A549 (cell line): ENCODE data around the gene GPC1.

Experiments
- BHLHE40 ChIP-seq: IDR thresholded peaks from 2 replicates; pipeline ENCODE4 v1.6.1; 2012; ENCODE audit warnings: low read depth, low read length, inconsistent platforms
- CHD2 ChIP-seq: fragments of 150-350 bp; IDR thresholded peaks from 2 replicates; pipeline ENCODE4 v1.6.1; 2014; ENCODE audit warnings: low read length; ENCODE audit not compliant: partially characterized antibody
- ELK1 ChIP-seq: fragments of 150-350 bp; IDR thresholded peaks from 2 replicates; pipeline ENCODE4 v1.6.1; 2014; ENCODE audit warnings: low read depth, mild to moderate bottlenecking, low read length
- FOSB ChIP-seq: fragments of 250-450 bp; sonication (Bioruptor Pico); IDR thresholded peaks from 2 replicates; pipeline ENCODE4 v1.5.0; 2020; ENCODE audit warnings: mild to moderate bottlenecking, moderate library complexity
- FOSL2 ChIP-seq, 2 experiments: fragments of 450-650 bp in 1 of 2; fragments of >200 bp in 1 of 2; sonication (Bioruptor Twin) in 1 of 2; formaldehyde crosslinking; IDR thresholded peaks; 2 replicates each; pipeline versions ENCODE4 v1.5.0 to v1.6.1; 2016 to 2020; ENCODE audit warnings: mild to moderate bottlenecking in 1 of 2, moderate library complexity in 1 of 2
- HDAC2 ChIP-seq: fragments of 200-600 bp; sonication (generic); IDR thresholded peaks from 2 replicates; pipeline ENCODE4 v1.6.1; 2016
- JUN ChIP-seq, 2 experiments: fragments of >200 bp; sonication (Bioruptor Twin); formaldehyde crosslinking; IDR thresholded peaks; 2 replicates in 1 of 2; 3 replicates in 1 of 2; pipeline ENCODE4 v1.6.1; 2016 to 2017
- MAX ChIP-seq: IDR thresholded peaks from 2 replicates; pipeline ENCODE4 v1.6.1; 2012
- POLR2A ChIP-seq: IDR thresholded peaks from 2 replicates; pipeline ENCODE4 v1.6.1; 2012; ENCODE audit warnings: mild to moderate bottlenecking, low read length
- POLR2AphosphoS2 ChIP-seq: conservative IDR thresholded peaks from 2 replicates; pipeline ENCODE4 v1.6.1; 2012; ENCODE audit warnings: low read length, improper control_type of control experiment, inconsistent platforms
- REST ChIP-seq: fragments of 200-600 bp; sonication (generic); IDR thresholded peaks from 2 replicates; pipeline ENCODE4 v1.6.1; 2016; ENCODE audit warnings: antibody characterized with exemption, mild to moderate bottlenecking, moderate library complexity
- SMC3 ChIP-seq: fragments of >200 bp; sonication (Bioruptor Twin); formaldehyde crosslinking; IDR thresholded peaks from 3 replicates; pipeline ENCODE4 v1.6.1; 2018; ENCODE audit warnings: inconsistent platforms
- TF ChIP-seq, protein P1 (sequence below): fragments of >200 bp; sonication (Bioruptor Twin); formaldehyde crosslinking; IDR thresholded peaks from 3 replicates; pipeline ENCODE4 v1.5.1; 2016
- TF ChIP-seq, protein P2 (sequence below): fragments of >200 bp; sonication (Bioruptor Twin); formaldehyde crosslinking; IDR thresholded peaks from 3 replicates; pipeline ENCODE4 v1.6.1; 2016

DNA sequence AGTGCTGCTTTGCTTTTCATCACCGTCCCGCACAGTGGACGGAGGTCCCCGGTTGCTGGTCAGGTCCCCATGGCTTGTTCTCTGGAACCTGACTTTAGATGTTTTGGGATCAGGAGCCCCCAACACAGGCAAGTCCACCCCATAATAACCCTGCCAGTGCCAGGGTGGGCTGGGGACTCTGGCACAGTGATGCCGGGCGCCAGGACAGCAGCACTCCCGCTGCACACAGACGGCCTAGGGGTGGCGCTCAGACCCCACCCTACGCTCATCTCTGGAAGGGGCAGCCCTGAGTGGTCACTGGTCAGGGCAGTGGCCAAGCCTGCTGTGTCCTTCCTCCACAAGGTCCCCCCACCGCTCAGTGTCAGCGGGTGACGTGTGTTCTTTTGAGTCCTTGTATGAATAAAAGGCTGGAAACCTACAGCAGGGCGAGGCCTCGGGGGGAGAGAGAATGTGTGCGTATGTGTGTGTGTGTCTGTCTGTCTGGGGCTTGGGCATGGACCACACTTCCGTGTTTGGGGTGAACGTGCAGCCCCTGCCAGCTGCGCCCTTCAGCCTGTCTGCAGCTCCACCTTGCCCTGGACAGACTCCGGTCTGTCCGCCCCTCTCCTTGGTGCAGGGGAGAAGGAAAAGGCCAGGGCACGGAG, 32.3 kb downstream of the GPC1 start:
- TF ChIP-seq, protein P1, sequence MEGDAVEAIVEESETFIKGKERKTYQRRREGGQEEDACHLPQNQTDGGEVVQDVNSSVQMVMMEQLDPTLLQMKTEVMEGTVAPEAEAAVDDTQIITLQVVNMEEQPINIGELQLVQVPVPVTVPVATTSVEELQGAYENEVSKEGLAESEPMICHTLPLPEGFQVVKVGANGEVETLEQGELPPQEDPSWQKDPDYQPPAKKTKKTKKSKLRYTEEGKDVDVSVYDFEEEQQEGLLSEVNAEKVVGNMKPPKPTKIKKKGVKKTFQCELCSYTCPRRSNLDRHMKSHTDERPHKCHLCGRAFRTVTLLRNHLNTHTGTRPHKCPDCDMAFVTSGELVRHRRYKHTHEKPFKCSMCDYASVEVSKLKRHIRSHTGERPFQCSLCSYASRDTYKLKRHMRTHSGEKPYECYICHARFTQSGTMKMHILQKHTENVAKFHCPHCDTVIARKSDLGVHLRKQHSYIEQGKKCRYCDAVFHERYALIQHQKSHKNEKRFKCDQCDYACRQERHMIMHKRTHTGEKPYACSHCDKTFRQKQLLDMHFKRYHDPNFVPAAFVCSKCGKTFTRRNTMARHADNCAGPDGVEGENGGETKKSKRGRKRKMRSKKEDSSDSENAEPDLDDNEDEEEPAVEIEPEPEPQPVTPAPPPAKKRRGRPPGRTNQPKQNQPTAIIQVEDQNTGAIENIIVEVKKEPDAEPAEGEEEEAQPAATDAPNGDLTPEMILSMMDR: no peak
- TF ChIP-seq REST (no peak), CHD2 (no peak), SMC3 (no peak), FOSB (no peak), MAX (no peak), POLR2A (no peak), ELK1 (no peak), BHLHE40 (no peak), POLR2AphosphoS2 (no peak; the same call in 1 of the 2 replicates), JUN (IDR thresholded peaks at IDR 0.05) (no peak), HDAC2 (no peak), FOSL2 (IDR thresholded peaks at IDR 0.05) (no peak), FOSL2 (CRISPR knock-in tag; IDR thresholded peaks at IDR 0.05) (no peak)
- TF ChIP-seq, protein P2, sequence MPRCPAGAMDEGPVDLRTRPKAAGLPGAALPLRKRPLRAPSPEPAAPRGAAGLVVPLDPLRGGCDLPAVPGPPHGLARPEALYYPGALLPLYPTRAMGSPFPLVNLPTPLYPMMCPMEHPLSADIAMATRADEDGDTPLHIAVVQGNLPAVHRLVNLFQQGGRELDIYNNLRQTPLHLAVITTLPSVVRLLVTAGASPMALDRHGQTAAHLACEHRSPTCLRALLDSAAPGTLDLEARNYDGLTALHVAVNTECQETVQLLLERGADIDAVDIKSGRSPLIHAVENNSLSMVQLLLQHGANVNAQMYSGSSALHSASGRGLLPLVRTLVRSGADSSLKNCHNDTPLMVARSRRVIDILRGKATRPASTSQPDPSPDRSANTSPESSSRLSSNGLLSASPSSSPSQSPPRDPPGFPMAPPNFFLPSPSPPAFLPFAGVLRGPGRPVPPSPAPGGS: no peak
